ENCODE data around the gene DOCK2.

- no peak for TF ChIP-seq CTCF (conservative IDR thresholded peaks at IDR 0.05; ENCODE audit: low read depth, low read length)
- TF ChIP-seq EZH2 (IDR thresholded peaks at IDR 0.05; ENCODE audit: low read length, unreplicated experiment): no peak
These were observed 200.6 kb downstream of the DOCK2 start for GRCh38 chr5:169837686-169838085.

All from PC-3 (cell line).